ENCODE measurements around the gene TCF4. TPM values are rescaled to one million over a fixed set of nuclear protein-coding genes. Genes with fewer than 3 reads are reported as not detected.

Gene TCF4
- total RNA-seq, 1 donor from 2014 or later: 77.3 TPM

DNA sequence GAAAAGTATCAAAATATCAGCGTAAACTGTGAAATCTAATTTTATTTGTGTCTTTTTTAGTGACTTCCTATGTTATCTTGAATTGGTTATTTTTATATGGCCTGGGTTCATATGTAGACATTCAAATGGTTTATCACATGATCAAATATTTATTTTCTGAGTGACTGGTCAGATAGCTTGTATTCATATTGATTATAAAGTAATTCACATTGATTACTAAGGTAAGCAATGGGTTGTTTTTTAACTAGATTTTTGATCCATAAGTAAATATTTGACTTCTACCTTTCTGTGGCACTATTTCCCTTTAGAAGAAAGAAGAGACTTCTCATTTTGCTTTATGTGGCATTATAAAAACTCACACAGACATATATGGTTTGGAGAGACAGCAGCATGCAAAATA lies 260.5 kb downstream of the TCF4 start:
- Mint-ChIP-seq H3K27me3 (ENCODE audit: unreplicated experiment) (no peaks in the 10 kb centered on the region), H3K4me1 (ENCODE audit: unreplicated experiment) (peaks cover 41% of the 10 kb centered on the region), H3K4me3 (ENCODE audit: unreplicated experiment) (no peak overlapping the region), H3K27ac (ENCODE audit: unreplicated experiment) (peak overlapping the region; percentile 89), H3K36me3 (ENCODE audit: unreplicated experiment) (no peaks in the 10 kb centered on the region), H3K9me3 (ENCODE audit: unreplicated experiment) (no peaks in the 10 kb centered on the region)
- DNase-seq (ENCODE audit: extremely low spot score, unreplicated experiment): no peak
- no peak for TF ChIP-seq CTCF (IDR thresholded peaks at IDR 0.05)

DNA sequence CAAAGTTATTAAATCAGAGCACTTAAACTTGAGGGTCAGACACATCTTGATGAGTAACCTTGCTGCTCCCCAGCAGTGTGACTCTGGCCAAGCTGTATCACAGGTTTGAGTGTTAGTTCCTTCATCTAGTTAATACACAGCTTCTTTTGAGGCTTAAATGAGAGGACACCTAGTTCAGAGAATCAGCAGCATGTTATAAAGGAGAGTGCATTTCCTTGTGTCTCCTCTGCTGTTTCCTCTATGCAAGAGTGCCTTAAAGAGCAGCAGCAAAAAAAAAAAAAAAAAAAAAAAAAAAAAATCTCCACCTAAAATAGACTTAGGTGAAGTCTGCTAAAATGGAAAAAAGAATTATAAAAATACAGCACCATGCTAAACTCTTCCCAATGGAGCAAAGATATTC lies 261.9 kb downstream of the TCF4 start:
- Mint-ChIP-seq H3K9me3 (ENCODE audit: unreplicated experiment) (no peaks in the 10 kb centered on the region), H3K36me3 (ENCODE audit: unreplicated experiment) (no peaks in the 10 kb centered on the region), H3K27me3 (ENCODE audit: unreplicated experiment) (no peaks in the 10 kb centered on the region), H3K4me3 (ENCODE audit: unreplicated experiment) (no peak overlapping the region), H3K4me1 (ENCODE audit: unreplicated experiment) (peaks cover 42% of the 10 kb centered on the region), H3K27ac (ENCODE audit: unreplicated experiment) (no peak overlapping the region)
- TF ChIP-seq CTCF (IDR thresholded peaks at IDR 0.05): no peak
- no peak for DNase-seq (ENCODE audit: extremely low spot score, unreplicated experiment)

- peaks cover 54% of the 10 kb centered on the region for H3K4me1 Mint-ChIP-seq (ENCODE audit: unreplicated experiment)
- H3K4me3 Mint-ChIP-seq (ENCODE audit: unreplicated experiment): no peak overlapping the region
Measured at GRCh38 chr18:55324166-55324565, 263.8 kb downstream of the TCF4 start.

DNA sequence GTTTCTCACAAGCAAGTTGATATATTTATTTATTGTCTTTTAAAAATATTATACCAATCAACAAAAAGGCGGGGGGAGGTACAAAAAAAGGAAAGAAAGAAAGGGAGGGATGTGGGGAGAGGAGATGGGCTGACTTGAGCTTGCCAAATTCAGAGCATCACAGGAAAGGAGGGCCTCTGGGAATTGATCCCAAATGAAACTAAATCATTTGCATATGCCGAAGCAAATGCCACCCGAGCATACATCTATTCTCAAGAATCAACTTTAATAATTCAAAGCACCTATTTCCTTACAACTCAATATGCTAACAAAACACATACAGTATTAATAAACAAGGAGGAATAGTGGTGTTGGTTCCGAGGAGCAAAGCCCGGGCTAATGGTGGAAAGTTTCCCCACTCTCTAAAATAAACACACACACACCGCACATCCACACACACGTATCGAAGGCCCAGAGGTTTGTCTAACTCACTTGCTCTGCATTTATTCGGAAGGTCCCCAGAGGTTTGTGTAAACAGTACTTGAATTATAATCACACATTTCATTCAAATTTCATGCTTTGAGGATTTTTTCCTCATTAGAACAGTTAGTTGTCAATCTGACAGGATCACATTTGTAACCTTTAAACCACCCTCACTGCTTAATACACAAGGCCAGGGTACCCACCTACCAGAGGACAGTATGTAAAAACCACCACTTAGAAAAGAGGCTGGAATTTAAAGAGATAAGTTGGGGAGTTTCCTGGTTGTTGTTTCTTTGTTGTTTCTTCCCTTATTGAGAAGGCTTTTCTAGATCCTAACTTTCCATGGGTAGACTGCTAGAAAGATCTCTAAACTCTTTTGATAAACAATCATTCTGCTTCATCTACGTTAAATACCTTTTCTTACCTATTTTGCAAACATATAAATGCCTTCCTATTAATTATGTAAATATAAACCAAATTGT lies 264.7 kb downstream of the TCF4 start:
- peak overlapping the region; percentile 91 for H3K4me3 Mint-ChIP-seq (ENCODE audit: unreplicated experiment)
- no peak for DNase-seq (ENCODE audit: extremely low spot score, unreplicated experiment)
- H3K9me3 Mint-ChIP-seq (ENCODE audit: unreplicated experiment): no peaks in the 10 kb centered on the region
- H3K36me3 Mint-ChIP-seq (ENCODE audit: unreplicated experiment): no peaks in the 10 kb centered on the region
- peak overlapping the region; percentile 63 for H3K27ac Mint-ChIP-seq (ENCODE audit: unreplicated experiment)
- no peak for TF ChIP-seq CTCF (IDR thresholded peaks at IDR 0.05)
- no peaks in the 10 kb centered on the region for H3K27me3 Mint-ChIP-seq (ENCODE audit: unreplicated experiment)
- H3K4me1 Mint-ChIP-seq (ENCODE audit: unreplicated experiment): peaks cover 54% of the 10 kb centered on the region

More at GRCh38 chr18:55324166-55324565, 263.8 kb downstream of the TCF4 start:
- no peaks in the 10 kb centered on the region for H3K27me3 Mint-ChIP-seq (ENCODE audit: unreplicated experiment)
- DNase-seq (ENCODE audit: extremely low spot score, unreplicated experiment): no peak
- TF ChIP-seq CTCF (IDR thresholded peaks at IDR 0.05): no peak
- no peaks in the 10 kb centered on the region for H3K36me3 Mint-ChIP-seq (ENCODE audit: unreplicated experiment)
- no peaks in the 10 kb centered on the region for H3K9me3 Mint-ChIP-seq (ENCODE audit: unreplicated experiment)
- no peak overlapping the region for H3K27ac Mint-ChIP-seq (ENCODE audit: unreplicated experiment)

- Mint-ChIP-seq H3K4me3 (ENCODE audit: unreplicated experiment) (peak overlapping the region; percentile 91), H3K4me1 (ENCODE audit: unreplicated experiment) (peaks cover 52% of the 10 kb centered on the region), H3K36me3 (ENCODE audit: unreplicated experiment) (no peaks in the 10 kb centered on the region), H3K27ac (ENCODE audit: unreplicated experiment) (peak overlapping the region; percentile 90), H3K9me3 (ENCODE audit: unreplicated experiment) (no peaks in the 10 kb centered on the region), H3K27me3 (ENCODE audit: unreplicated experiment) (no peaks in the 10 kb centered on the region)
- TF ChIP-seq CTCF (IDR thresholded peaks at IDR 0.05): no peak
- DNase-seq (ENCODE audit: extremely low spot score, unreplicated experiment): peak; percentile 90
Measured at GRCh38 chr18:55322178-55322735, 265.7 kb downstream of the TCF4 start.

Measured in osteocyte (in vitro differentiated cells).